Testis (tissue), 3 donors: ENCODE data around the gene WDR62. TPM values are rescaled to one million over a fixed set of nuclear protein-coding genes. Genes with fewer than 3 reads are reported as not detected.
"Not testable (repeated sequence)": the region's sequence is repeated elsewhere in the genome, so short reads cannot be mapped to it uniquely, and the experiment has no call there.

ENCODE experiments used
- DNase-seq: peaks from one replicate; pipeline ENCODE4 v3.0.0-alpha.2; 2019
- H3K27ac ChIP-seq, 2 donors: fragments of 200-600 bp; sonication (generic); one replicate each; pipeline ENCODE4 v1.5.1; 2019
- H3K27me3 ChIP-seq: fragments of 200-600 bp; sonication (generic); one replicate; pipeline ENCODE4 v1.5.1; 2019
- H3K36me3 ChIP-seq: fragments of 200-600 bp; sonication (generic); one replicate; pipeline ENCODE4 v1.5.1; 2017; ENCODE audit warnings: low read depth; ENCODE audit errors: missing control alignments
- H3K4me1 ChIP-seq: fragments of 200-600 bp; sonication (generic); one replicate; pipeline ENCODE4 v1.5.1; 2019
- H3K4me3 ChIP-seq, 2 donors: fragments of 200-600 bp; sonication (generic); one replicate each; pipeline ENCODE4 v1.5.1; 2017 to 2019
- H3K9me3 ChIP-seq: fragments of 200-600 bp; sonication (generic); one replicate; pipeline ENCODE4 v1.5.1; 2017
- CTCF ChIP-seq, 3 experiments: fragments of 450-650 bp in 2 of 3; fragments of 200-600 bp in 1 of 3; sonication (generic) in 1 of 3; IDR thresholded peaks; one replicate each; pipeline ENCODE4 v1.5.1; 2016 to 2019; ENCODE audit warnings: antibody characterized with exemption in 3 of 3, mild to moderate bottlenecking in 2 of 3, moderate library complexity in 1 of 3
- POLR2A ChIP-seq: fragments of 450-650 bp; IDR thresholded peaks from one replicate; pipeline ENCODE4 v1.6.1; 2017; ENCODE audit warnings: antibody characterized with exemption, mild to moderate bottlenecking, moderate library complexity
- WGBS, 2 donors: methylation state at CpG; one replicate each; pipeline ENCODE4 v1.1.5; 2018; 5-methylcytosine and 5-hydroxymethylcytosine counted together
- intact Hi-C: fragments of 100-400 bp; cut with DNase I; formaldehyde crosslinking; loops from one replicate; pipeline ENCODE4 v1.15.1; 2023; ENCODE audit warnings: low total_unique reads
- polyA plus RNA-seq: library from polyadenylated mRNA; stranded (reverse); fragments of 350-450 nt; fragmentation: Illumina TruSeq; extraction: RNeasy Lipid Tissue Mini Kit (QIAGEN cat#74804); gene quantifications from one replicate; pipeline ENCODE4 v1.2.3, GENCODE V29; 2014; ENCODE audit warnings: low read depth, low replicate concordance; ENCODE audit not compliant: insufficient read depth
- total RNA-seq, 2 donors: library from RNA; depleted of rRNA; stranded (reverse); fragments of >200 nt; gene quantifications; one replicate each; pipeline ENCODE4 v1.2.3, GENCODE V29; 2016

The WDR62 gene
- total and polyA plus RNA-seq, 3 donors from 2014 or later: 72.3 to 178 (median 106) TPM

GRCh38 chr19:36032251-36033104, 22.2 kb upstream of the WDR62 start, which contains the start of gene CLIP3:
TSS of gene CLIP3 (minus strand) at chr19:36032873. CDS start at chr19:36032357, 516 bp downstream.
- no peaks in the 10 kb centered on the region for H3K36me3 ChIP-seq
- peaks cover 4% of the 10 kb centered on the region for H3K4me1 ChIP-seq
- TF ChIP-seq POLR2A (no peak), CTCF (IDR thresholded peaks at IDR 0.05) (no peak)
- intact Hi-C loops: no loop called here
- H3K27ac ChIP-seq: peak within 1 kb of the TSS; percentile 63 to 69
- H3K9me3 ChIP-seq: no peaks in the 10 kb centered on the region
- WGBS, 2 donors: 2% methylated on average over 29 to 45 of the region's 51 CpGs
- DNase-seq: peak; percentile 78
- H3K27me3 ChIP-seq: no peaks in the 10 kb centered on the region
- peak within 1 kb of the TSS; percentile 73 to 76 for H3K4me3 ChIP-seq

GRCh38 chr19:36040495-36040894, 14.2 kb upstream of the WDR62 start:
- DNase-seq: no peak
- 83 to 84% methylated on average over 6 of the region's 6 CpGs for WGBS, 2 donors
- no peaks in the 10 kb centered on the region for H3K27me3 ChIP-seq
- no peak overlapping the region for H3K4me3 ChIP-seq
- no peaks in the 10 kb centered on the region for H3K9me3 ChIP-seq
- H3K36me3 ChIP-seq: no peaks in the 10 kb centered on the region
- TF ChIP-seq CTCF (IDR thresholded peaks at IDR 0.05): no peak
- no peak overlapping the region for H3K27ac ChIP-seq
- intact Hi-C loops: no loop called here
- peaks cover 8% of the 10 kb centered on the region for H3K4me1 ChIP-seq

GRCh38 chr19:36041092-36041491, 13.6 kb upstream of the WDR62 start:
- intact Hi-C loops: not testable (repeated sequence)

GRCh38 chr19:36041831-36042230, 12.9 kb upstream of the WDR62 start:
- no peaks in the 10 kb centered on the region for H3K9me3 ChIP-seq
- DNase-seq: no peak
- no peaks in the 10 kb centered on the region for H3K36me3 ChIP-seq
- peak overlapping the region in 1 of 2 donors; percentile 15 for H3K27ac ChIP-seq
- no peaks in the 10 kb centered on the region for H3K27me3 ChIP-seq
- H3K4me3 ChIP-seq: no peak overlapping the region
- H3K4me1 ChIP-seq: peaks cover 8% of the 10 kb centered on the region
- intact Hi-C loops: no loop called here
- 30 to 33% methylated on average over 3 of the region's 3 CpGs for WGBS, 2 donors
- no peak for TF ChIP-seq CTCF (IDR thresholded peaks at IDR 0.05)
- no peak for TF ChIP-seq POLR2A

More at GRCh38 chr19:36041092-36041491, 13.6 kb upstream of the WDR62 start:
- not testable (repeated sequence) for H3K4me3 ChIP-seq, H3K27me3 ChIP-seq, DNase-seq, H3K4me1 ChIP-seq, H3K9me3 ChIP-seq, H3K36me3 ChIP-seq
- peak overlapping the region in 1 of 2 donors; percentile 15 for H3K27ac ChIP-seq
- WGBS, 2 donors: 83 to 89% methylated on average over 6 of the region's 6 CpGs

GRCh38 chr19:36043952-36044351, 10.7 kb upstream of the WDR62 start:
- WGBS, 2 donors: 89 to 95% methylated on average over 2 of the region's 2 CpGs
- H3K4me3 ChIP-seq: no peak overlapping the region
- H3K27ac ChIP-seq: no peak overlapping the region
- H3K27me3 ChIP-seq: no peaks in the 10 kb centered on the region
- H3K36me3 ChIP-seq: no peaks in the 10 kb centered on the region
- no peak for DNase-seq
- H3K9me3 ChIP-seq: no peaks in the 10 kb centered on the region
- peaks cover 8% of the 10 kb centered on the region for H3K4me1 ChIP-seq
- TF ChIP-seq POLR2A (no peak), CTCF (IDR thresholded peaks at IDR 0.05) (no peak)
- intact Hi-C loops: no loop called here
